Stomach (tissue), 4 donors: ENCODE data around the gene MTHFSD.

Source experiments
- CTCF ChIP-seq, 7 experiments: fragments of 450-650 bp in 4 of 7; fragments of 200-600 bp in 3 of 7; sonication (generic) in 3 of 7; IDR thresholded peaks; one replicate each; pipeline ENCODE4 v1.5.1; 2016 to 2019; ENCODE audit warnings: antibody characterized with exemption in 7 of 7, control low read depth in 2 of 7, mild to moderate bottlenecking in 1 of 7
- EP300 ChIP-seq: sonication (generic); formaldehyde crosslinking; IDR thresholded peaks from one replicate; pipeline ENCODE4 v1.6.1; 2017; ENCODE audit warnings: antibody characterized with exemption
- POLR2A ChIP-seq, 4 donors: fragments of 450-650 bp; IDR thresholded peaks; one replicate each; pipeline ENCODE4 v1.6.1; 2016; ENCODE audit warnings: antibody characterized with exemption in 4 of 4, control low read depth in 2 of 4, mild to moderate bottlenecking in 1 of 4, moderate library complexity in 1 of 4
- POLR2AphosphoS5 ChIP-seq, 3 donors: sonication (generic); formaldehyde crosslinking; IDR thresholded peaks; one replicate each; pipeline ENCODE4 v1.6.1; 2016; ENCODE audit warnings: antibody characterized with exemption in 3 of 3

GRCh38 chr16:86531641-86532525 is 23.2 kb downstream of the MTHFSD start:
- no peak for TF ChIP-seq CTCF (IDR thresholded peaks at IDR 0.05)
- TF ChIP-seq EP300, result no peak
- no peak for TF ChIP-seq POLR2AphosphoS5 (IDR thresholded peaks at IDR 0.05)
- no peak for TF ChIP-seq POLR2A (IDR thresholded peaks at IDR 0.05)
